HCT116 (cell line): ENCODE data around the gene PLPP6. TPM values are rescaled to one million over a fixed set of nuclear protein-coding genes. Genes with fewer than 3 reads are reported as not detected.

ENCODE experiments used
- ATAC-seq: fragments of 200-7000 bp; cut with Tn5 transposase; 2 replicates; pipeline ENCODE4 v1.9.1; 2020; ENCODE audit warnings: mild to moderate bottlenecking, moderate library complexity
- BruUV-seq: library from RNA; stranded (reverse); fragments of 400-500 nt; replicated peaks from 2 replicates; lab custom pipeline; 2021; lab: Mats Ljungman, UMichigan
- CTCF ChIA-PET: fragments of 300-600 bp; sonication (Branson Sonifier 250); formaldehyde crosslinking; loops from one replicate; lab custom pipeline; 2021; ENCODE audit warnings: antibody characterized with exemption; lab: Charles Lee
- POLR2A ChIA-PET: fragments of 300-600, 350-600 bp; sonication (Branson Sonifier 250); formaldehyde crosslinking; loops from one replicate; lab custom pipeline; 2021; ENCODE audit warnings: antibody characterized with exemption; lab: Charles Lee
- RAD21 ChIA-PET, 2 experiments: fragments of 300-600 bp; sonication (Branson Sonifier 250); formaldehyde crosslinking; loops; one replicate each; lab custom pipeline; 2023; ENCODE audit warnings: low total read pairs in 2 of 2; ENCODE audit not compliant: uncharacterized antibody in 2 of 2, unreplicated experiment in 2 of 2, low non-redundant PET in 1 of 2; lab: Charles Lee
- DNase-seq: peaks from one replicate; pipeline ENCODE4 v3.0.0-alpha.2; 2010; ENCODE audit warnings: low read depth, low spot score
- H2AFZ ChIP-seq: fragments of 200-600 bp; shearing (Covaris generic), sonication (generic); 2 replicates; pipeline ENCODE4 v1.6.1; 2017; ENCODE audit warnings: low read depth, mixed run types, mixed read lengths, antibody characterized with exemption, low read length; ENCODE audit not compliant: poor library complexity, severe bottlenecking
- H3K27ac ChIP-seq: 2 replicates; pipeline ENCODE4 v1.5.1; 2012; ENCODE audit warnings: low read depth, low read length
- H3K27me3 ChIP-seq: fragments of 200-600 bp; sonication (generic); 2 replicates; pipeline ENCODE4 v1.6.1; 2016; ENCODE audit warnings: mixed run types, low read length, mixed read lengths; ENCODE audit not compliant: insufficient read depth
- H3K36me3 ChIP-seq, 2 experiments: fragments of 200-500 bp in 1 of 2; fragments of 200-600 bp in 1 of 2; sonication (Bioruptor generic) in 1 of 2; sonication (generic) in 1 of 2; 2 replicates each; pipeline versions ENCODE4 v1.5.1 to v1.6.1; 2014 to 2016; ENCODE audit warnings: low read length in 2 of 2, inconsistent platforms in 1 of 2, mixed read lengths in 1 of 2, mixed run types in 1 of 2; ENCODE audit not compliant: insufficient read depth in 2 of 2, control insufficient read depth in 1 of 2
- H3K4me1 ChIP-seq, 2 experiments: fragments of 200-600 bp in 1 of 2; sonication (generic) in 1 of 2; 2 replicates each; pipeline versions ENCODE4 v1.5.1 to v1.6.1; 2012 to 2017; ENCODE audit warnings: low read length in 2 of 2, inconsistent platforms in 1 of 2, mild to moderate bottlenecking in 1 of 2, mixed read lengths in 1 of 2, mixed run types in 1 of 2, moderate library complexity in 1 of 2; ENCODE audit not compliant: insufficient read depth in 2 of 2, control insufficient read depth in 1 of 2
- H3K4me2 ChIP-seq: fragments of 200-600 bp; sonication (generic); 2 replicates; pipeline ENCODE4 v1.6.1; 2017; ENCODE audit warnings: mixed run types, low read length, mixed read lengths
- H3K4me3 ChIP-seq, 2 experiments: fragments of 200-600 bp in 1 of 2; sonication (generic) in 1 of 2; replicated peaks in 1 of 2; 2 replicates each; pipeline ENCODE4 v1.5.1; 2011 to 2016; ENCODE audit warnings: low read length in 2 of 2, control low read depth in 1 of 2, low read depth in 1 of 2, mild to moderate bottlenecking in 1 of 2, mixed read lengths in 1 of 2, mixed run types in 1 of 2
- H3K79me2 ChIP-seq: fragments of 200-600 bp; sonication (generic); 2 replicates; pipeline ENCODE4 v1.6.1; 2017; ENCODE audit warnings: mild to moderate bottlenecking, mixed run types, low read length, moderate library complexity, mixed read lengths; ENCODE audit not compliant: insufficient read depth
- H3K9ac ChIP-seq: fragments of 200-600 bp; sonication (generic); 2 replicates; pipeline ENCODE4 v1.6.1; 2016; ENCODE audit warnings: low read length, mixed read lengths
- H3K9me2 ChIP-seq: fragments of 200-600 bp; sonication (generic), shearing (Covaris generic); 2 replicates; pipeline ENCODE4 v1.6.1; 2017; ENCODE audit warnings: mixed run types, mild to moderate bottlenecking, moderate library complexity; ENCODE audit not compliant: insufficient read depth
- H3K9me3 ChIP-seq, 2 experiments: fragments of 200-500 bp in 1 of 2; fragments of 200-600 bp in 1 of 2; sonication (Bioruptor generic) in 1 of 2; sonication (generic) in 1 of 2; 2 replicates each; pipeline ENCODE4 v1.6.1; 2014 to 2017; ENCODE audit warnings: low read length in 2 of 2, mixed read lengths in 2 of 2, inconsistent platforms in 1 of 2, low read depth in 1 of 2, mild to moderate bottlenecking in 1 of 2, mixed run types in 1 of 2, moderate library complexity in 1 of 2; ENCODE audit not compliant: control insufficient read depth in 1 of 2, insufficient read depth in 1 of 2
- H4K20me1 ChIP-seq: fragments of 200-600 bp; sonication (generic), shearing (Covaris generic); 2 replicates; pipeline ENCODE4 v1.6.1; 2017; ENCODE audit warnings: mixed run types, mild to moderate bottlenecking, moderate library complexity; ENCODE audit not compliant: insufficient read depth
- ATF3 ChIP-seq: IDR thresholded peaks from 2 replicates; pipeline ENCODE4 v1.6.1; 2012
- CBX3 ChIP-seq: IDR thresholded peaks from 2 replicates; pipeline ENCODE4 v1.6.1; 2012; ENCODE audit warnings: low read depth
- ELF1 ChIP-seq: IDR thresholded peaks from 2 replicates; pipeline ENCODE4 v1.6.1; 2012; ENCODE audit warnings: low read depth, borderline replicate concordance
- EZH2phosphoT487 ChIP-seq: fragments of 200-600 bp; IDR thresholded peaks from 2 replicates; pipeline ENCODE4 v1.6.1; 2018; ENCODE audit warnings: antibody characterized with exemption, borderline replicate concordance
- FOSL1 ChIP-seq: IDR thresholded peaks from 2 replicates; pipeline ENCODE4 v1.6.1; 2012; ENCODE audit warnings: low read depth
- POLR2A ChIP-seq: IDR thresholded peaks from 2 replicates; pipeline ENCODE4 v1.7.0; 2011; ENCODE audit warnings: borderline replicate concordance; ENCODE audit not compliant: insufficient read depth, insufficient read length; ENCODE audit errors: extremely low read depth
- POLR2AphosphoS5 ChIP-seq: IDR thresholded peaks from 2 replicates; pipeline ENCODE4 v1.6.1; 2011; ENCODE audit warnings: mild to moderate bottlenecking, low read depth, low read length, moderate library complexity
- RAD21 ChIP-seq: IDR thresholded peaks from 2 replicates; pipeline ENCODE4 v1.6.1; 2012; ENCODE audit warnings: low read depth, mild to moderate bottlenecking
- SIN3A ChIP-seq: IDR thresholded peaks from 2 replicates; pipeline ENCODE4 v1.6.1; 2012; ENCODE audit warnings: low read depth
- SP1 ChIP-seq: IDR thresholded peaks from 2 replicates; pipeline ENCODE4 v1.6.1; 2012; ENCODE audit warnings: low read depth
- SRF ChIP-seq: IDR thresholded peaks from 2 replicates; pipeline ENCODE4 v1.6.1; 2012; ENCODE audit warnings: low read depth
- TCF7L2 ChIP-seq: IDR thresholded peaks from 2 replicates; pipeline ENCODE4 v1.7.0; 2011; ENCODE audit warnings: borderline replicate concordance, inconsistent platforms; ENCODE audit not compliant: insufficient read depth, insufficient read length; ENCODE audit errors: extremely low read depth
- ZFX ChIP-seq: fragments of 450-650 bp; IDR thresholded peaks from 2 replicates; pipeline ENCODE4 v1.6.1; 2017
- ZNF274 ChIP-seq: fragments of 200-500 bp; sonication (Bioruptor generic); IDR thresholded peaks from 2 replicates; pipeline ENCODE4 v1.6.1; 2014; ENCODE audit warnings: mild to moderate bottlenecking, low read depth, low read length, inconsistent platforms
- intact Hi-C: fragments of 100-400 bp; cut with micrococcal nuclease; formaldehyde crosslinking; loops from 2 replicates; pipeline ENCODE4 v1.10.0; 2022
- total RNA-seq: library from RNA; stranded (reverse); gene quantifications from one replicate; pipeline ENCODE4 v1.2.1, GENCODE V29; 2021; ENCODE audit not compliant: unreplicated experiment
- TF ChIP-seq, protein P1 (sequence below): IDR thresholded peaks from 2 replicates; pipeline ENCODE4 v1.6.1; 2012
- TF ChIP-seq, protein P2 (sequence below), 3 experiments: fragments of 200-600 bp in 1 of 3; sonication (generic) in 1 of 3; IDR thresholded peaks in 2 of 3; conservative IDR thresholded peaks in 1 of 3; 2 replicates each; pipeline ENCODE4 v1.5.1; 2012 to 2017; ENCODE audit warnings: low read depth in 2 of 3, low read length in 2 of 3, antibody characterized with exemption in 1 of 3, borderline replicate concordance in 1 of 3, control low read depth in 1 of 3, mild to moderate bottlenecking in 1 of 3, mixed read lengths in 1 of 3, mixed run types in 1 of 3, moderate library complexity in 1 of 3; ENCODE audit not compliant: insufficient read depth in 1 of 3

The PLPP6 gene
- total RNA-seq, 1 experiment from 2014 or later: 5.0 TPM

GRCh38 chr9:4700091-4700490 is 38.0 kb downstream of the PLPP6 start:
- Histone ChIP-seq H3K27me3 (no peaks in the 10 kb centered on the region), H3K27ac (no peak overlapping the region), H3K4me2 (no peak overlapping the region), H3K79me2 (0 out of 2 replicates have a peak, but pooled peaks cover 4% of the 10 kb centered on the region), H3K9me2 (no peaks in the 10 kb centered on the region), H3K4me3 (no peak overlapping the region), H3K4me1 (peaks cover 0 to 4% of the 10 kb centered on the region in 2 experiments; a peak in 1 of 4 replicates), H3K9me3 (no peaks in the 10 kb centered on the region), H3K9ac (no peak overlapping the region), H2AFZ (no peak overlapping the region), H3K36me3 (peaks cover 13 to 25% of the 10 kb centered on the region in 2 experiments), H4K20me1 (no peaks in the 10 kb centered on the region)
- ATAC-seq (no peak), DNase-seq (no peak)
- BruUV-seq: no TSS peak
- ChIA-PET POLR2A (no interaction called here), CTCF (no interaction called here), RAD21 (no interaction called here)
- TF ChIP-seq SIN3A (no peak), SP1 (no peak), ZNF274 (no peak), ATF3 (no peak), FOSL1 (no peak), POLR2A (no peak), RAD21 (no peak), EZH2phosphoT487 (no peak), ELF1 (no peak), SRF (no peak), TCF7L2 (no peak), CBX3 (no peak), POLR2AphosphoS5 (no peak), ZFX (no peak)
- TF ChIP-seq, protein P1, sequence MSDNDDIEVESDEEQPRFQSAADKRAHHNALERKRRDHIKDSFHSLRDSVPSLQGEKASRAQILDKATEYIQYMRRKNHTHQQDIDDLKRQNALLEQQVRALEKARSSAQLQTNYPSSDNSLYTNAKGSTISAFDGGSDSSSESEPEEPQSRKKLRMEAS: no peak
- TF ChIP-seq, protein P2, sequence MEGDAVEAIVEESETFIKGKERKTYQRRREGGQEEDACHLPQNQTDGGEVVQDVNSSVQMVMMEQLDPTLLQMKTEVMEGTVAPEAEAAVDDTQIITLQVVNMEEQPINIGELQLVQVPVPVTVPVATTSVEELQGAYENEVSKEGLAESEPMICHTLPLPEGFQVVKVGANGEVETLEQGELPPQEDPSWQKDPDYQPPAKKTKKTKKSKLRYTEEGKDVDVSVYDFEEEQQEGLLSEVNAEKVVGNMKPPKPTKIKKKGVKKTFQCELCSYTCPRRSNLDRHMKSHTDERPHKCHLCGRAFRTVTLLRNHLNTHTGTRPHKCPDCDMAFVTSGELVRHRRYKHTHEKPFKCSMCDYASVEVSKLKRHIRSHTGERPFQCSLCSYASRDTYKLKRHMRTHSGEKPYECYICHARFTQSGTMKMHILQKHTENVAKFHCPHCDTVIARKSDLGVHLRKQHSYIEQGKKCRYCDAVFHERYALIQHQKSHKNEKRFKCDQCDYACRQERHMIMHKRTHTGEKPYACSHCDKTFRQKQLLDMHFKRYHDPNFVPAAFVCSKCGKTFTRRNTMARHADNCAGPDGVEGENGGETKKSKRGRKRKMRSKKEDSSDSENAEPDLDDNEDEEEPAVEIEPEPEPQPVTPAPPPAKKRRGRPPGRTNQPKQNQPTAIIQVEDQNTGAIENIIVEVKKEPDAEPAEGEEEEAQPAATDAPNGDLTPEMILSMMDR (IDR thresholded peaks at IDR 0.05 in 2 of 3, conservative IDR thresholded peaks at IDR 0.05 in 1 of 3; ENCODE audit: borderline replicate concordance in 1 of 3, insufficient read depth in 1 of 3, low read depth in 2 of 3, low read length in 2 of 3): no peak
- intact Hi-C loops: no loop called here
